IPS-20b (cell line): ENCODE results near the gene STX19.

Experiments
- H3K27ac ChIP-seq: one replicate; pipeline ENCODE4 v1.5.1; 2013; ENCODE audit warnings: low read length
- H3K27me3 ChIP-seq: 2 replicates; pipeline ENCODE4 v1.6.1; 2013; ENCODE audit warnings: mild to moderate bottlenecking, low read length, inconsistent platforms; ENCODE audit not compliant: insufficient read depth
- H3K36me3 ChIP-seq: 2 replicates; pipeline ENCODE4 v1.6.1; 2013; ENCODE audit warnings: low read depth, mild to moderate bottlenecking, inconsistent platforms, low read length, moderate library complexity; ENCODE audit not compliant: insufficient read depth
- H3K4me1 ChIP-seq: 2 replicates; pipeline ENCODE4 v1.6.1; 2013; ENCODE audit warnings: mild to moderate bottlenecking, control low read depth, inconsistent platforms, low read length, moderate library complexity; ENCODE audit not compliant: insufficient read depth
- H3K4me3 ChIP-seq: 2 replicates; pipeline ENCODE4 v1.5.1; 2013; ENCODE audit warnings: mild to moderate bottlenecking, low read length, inconsistent platforms
- H3K9ac ChIP-seq: 2 replicates; pipeline ENCODE4 v1.6.1; 2013; ENCODE audit warnings: low read depth, mild to moderate bottlenecking, inconsistent platforms, low read length, moderate library complexity
- H3K9me3 ChIP-seq: 2 replicates; pipeline ENCODE4 v1.6.1; 2013; ENCODE audit warnings: mild to moderate bottlenecking, low read depth, low read length, inconsistent platforms; ENCODE audit not compliant: insufficient read depth

The STX19 gene

GRCh38 chr3:94020293-94020692 is 8.1 kb downstream of the STX19 start:
- Histone ChIP-seq H3K36me3 (no peaks in the 10 kb centered on the region), H3K4me1 (no peaks in the 10 kb centered on the region), H3K27me3 (no peaks in the 10 kb centered on the region)

GRCh38 chr3:94019659-94020058 is 8.7 kb downstream of the STX19 start:
- Histone ChIP-seq H3K9me3 (no peaks in the 10 kb centered on the region), H3K4me1 (no peaks in the 10 kb centered on the region), H3K27me3 (no peaks in the 10 kb centered on the region), H3K27ac (no peak overlapping the region), H3K9ac (no peak overlapping the region), H3K4me3 (no peak overlapping the region), H3K36me3 (no peaks in the 10 kb centered on the region)

More at GRCh38 chr3:94020293-94020692, 8.1 kb downstream of the STX19 start:
- Histone ChIP-seq H3K9me3 (no peaks in the 10 kb centered on the region), H3K4me3 (no peak overlapping the region), H3K9ac (no peak overlapping the region), H3K27ac (no peak overlapping the region)

DNA sequence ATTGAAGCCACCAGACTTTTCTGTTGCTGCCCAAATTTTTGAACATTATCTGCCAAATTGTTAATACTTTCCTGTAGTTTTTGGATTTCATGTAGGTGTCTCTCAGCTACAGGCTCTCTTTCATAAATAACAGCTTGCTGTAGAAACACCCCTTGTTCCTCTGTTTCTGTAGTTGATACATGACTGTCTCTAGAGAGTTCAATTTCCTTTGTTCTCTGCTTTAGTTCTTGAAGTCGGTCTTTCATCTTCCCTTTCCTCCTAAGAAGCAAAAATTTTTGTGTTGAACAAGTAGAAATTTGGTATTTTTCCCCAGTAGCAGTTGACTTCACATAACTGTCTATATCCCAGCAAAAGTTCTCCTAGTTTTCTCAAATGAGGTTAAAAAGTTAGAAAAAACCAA is 13.4 kb downstream of the STX19 start:
- Histone ChIP-seq H3K9ac (no peak overlapping the region), H3K9me3 (no peaks in the 10 kb centered on the region), H3K27ac (no peak overlapping the region), H3K36me3 (no peaks in the 10 kb centered on the region), H3K4me1 (no peaks in the 10 kb centered on the region), H3K27me3 (no peaks in the 10 kb centered on the region), H3K4me3 (no peak overlapping the region)

DNA sequence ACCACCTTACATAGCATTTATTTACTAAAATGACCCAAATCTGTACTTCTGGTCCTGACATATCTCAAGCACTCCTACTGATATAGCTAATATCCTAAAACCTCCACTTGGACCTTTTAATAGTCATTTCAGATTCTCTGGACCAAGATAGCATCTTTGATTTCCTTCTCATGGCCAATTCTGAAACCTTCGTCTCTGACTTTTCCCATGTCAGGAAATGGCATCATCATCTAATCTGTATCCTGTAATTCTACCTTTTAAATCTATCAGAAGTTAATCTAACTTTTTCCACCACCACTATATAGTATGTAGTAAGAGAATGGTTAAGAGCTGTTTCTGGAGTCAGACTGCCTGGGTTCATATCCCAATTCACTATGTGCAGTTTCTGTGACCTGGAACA is 16.2 kb downstream of the STX19 start:
- H3K27me3 ChIP-seq, result no peaks in the 10 kb centered on the region
- H3K4me1 ChIP-seq, result no peaks in the 10 kb centered on the region
- no peak overlapping the region for H3K27ac ChIP-seq
- no peak overlapping the region for H3K4me3 ChIP-seq
- H3K9ac ChIP-seq, result no peak overlapping the region
- no peaks in the 10 kb centered on the region for H3K9me3 ChIP-seq
- H3K36me3 ChIP-seq, result no peaks in the 10 kb centered on the region

DNA sequence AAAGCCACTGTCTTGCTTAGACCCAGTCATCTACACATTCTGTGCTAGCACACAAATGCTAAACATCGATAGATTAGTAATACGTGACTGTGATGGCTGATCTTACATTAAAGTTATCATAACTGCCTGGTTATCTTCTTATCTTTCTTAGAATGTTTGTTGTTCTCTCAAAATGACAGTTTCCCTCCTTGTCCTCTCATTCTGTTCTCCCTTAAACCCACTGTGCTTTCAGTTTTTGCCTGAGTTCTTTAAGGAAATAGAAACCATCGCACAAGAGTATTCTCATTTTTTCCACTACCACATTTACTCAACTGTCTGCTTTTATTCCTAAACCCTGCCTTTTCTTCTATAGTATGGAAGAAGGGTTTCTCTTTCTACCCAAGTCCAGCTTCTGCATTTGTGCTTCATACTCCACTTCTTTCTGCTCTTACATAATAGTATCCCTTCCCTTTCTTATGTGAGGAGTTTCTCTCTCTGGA is 17.1 kb downstream of the STX19 start:
- Histone ChIP-seq H3K4me1 (no peaks in the 10 kb centered on the region), H3K27me3 (no peaks in the 10 kb centered on the region), H3K27ac (no peak overlapping the region), H3K36me3 (no peaks in the 10 kb centered on the region), H3K9ac (no peak overlapping the region), H3K4me3 (no peak overlapping the region), H3K9me3 (no peaks in the 10 kb centered on the region)

DNA sequence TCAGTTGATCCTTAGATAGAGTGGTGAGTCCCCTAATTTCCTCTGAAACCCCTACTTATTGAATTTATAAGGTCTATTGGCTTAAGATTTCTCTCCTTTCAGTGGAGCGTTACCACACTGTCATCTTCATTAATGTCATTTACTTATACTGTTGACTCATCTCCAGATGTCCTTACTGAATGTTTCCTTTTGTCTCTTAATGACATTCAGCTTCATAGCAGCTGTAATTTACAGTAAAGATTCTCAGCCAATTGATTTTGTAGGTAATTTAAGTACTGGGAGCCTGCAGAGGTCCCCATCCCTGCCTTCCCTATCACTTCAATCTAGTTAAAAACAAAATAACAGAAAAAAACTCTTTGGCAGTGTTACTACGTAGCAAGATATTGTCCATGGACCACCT is 18.8 kb downstream of the STX19 start:
- H3K27ac ChIP-seq, result no peak overlapping the region
- H3K36me3 ChIP-seq, result no peaks in the 10 kb centered on the region
- no peaks in the 10 kb centered on the region for H3K27me3 ChIP-seq

GRCh38 chr3:94008253-94008652 is 20.1 kb downstream of the STX19 start:
- Histone ChIP-seq H3K9me3 (no peaks in the 10 kb centered on the region), H3K27me3 (no peaks in the 10 kb centered on the region), H3K27ac (no peak overlapping the region), H3K36me3 (no peaks in the 10 kb centered on the region), H3K4me1 (no peaks in the 10 kb centered on the region), H3K9ac (no peak overlapping the region), H3K4me3 (no peak overlapping the region)

More for the DNA sequence above, 18.8 kb downstream of the STX19 start:
- Histone ChIP-seq H3K9me3 (no peaks in the 10 kb centered on the region), H3K4me3 (no peak overlapping the region), H3K9ac (no peak overlapping the region), H3K4me1 (no peaks in the 10 kb centered on the region)

DNA sequence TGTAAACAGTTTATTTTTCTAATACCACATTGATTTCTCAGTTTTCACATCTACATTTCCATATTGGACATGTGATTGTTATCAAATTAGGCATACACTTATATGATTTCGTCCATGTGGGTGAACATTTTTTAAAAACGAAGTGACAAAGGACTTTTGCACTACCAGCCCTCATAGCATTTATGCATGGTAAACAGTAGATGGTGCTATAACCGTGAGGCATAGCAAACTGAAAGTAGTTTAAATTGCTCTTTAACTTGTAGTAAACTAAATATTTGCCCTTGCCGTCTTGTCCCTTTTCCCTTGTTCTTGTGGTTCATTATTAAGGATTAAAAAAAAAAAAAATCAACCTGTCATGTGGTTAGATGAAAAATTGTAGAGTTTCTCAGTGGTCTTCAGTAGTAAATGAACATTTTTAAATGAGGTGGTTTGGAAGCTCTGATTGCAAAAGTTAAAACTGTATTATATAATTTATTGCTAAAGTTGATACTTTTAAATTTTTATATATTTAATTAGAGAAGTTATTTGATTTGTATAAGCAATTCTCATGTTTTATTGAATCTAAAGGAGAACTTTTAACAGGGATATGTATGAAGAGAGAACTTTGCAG is 24.0 kb downstream of the STX19 start:
- H3K36me3 ChIP-seq, result no peaks in the 10 kb centered on the region
- H3K27me3 ChIP-seq, result no peaks in the 10 kb centered on the region
- no peak overlapping the region for H3K27ac ChIP-seq
- H3K4me1 ChIP-seq, result no peaks in the 10 kb centered on the region
- no peak overlapping the region for H3K4me3 ChIP-seq
- H3K9ac ChIP-seq, result no peak overlapping the region
- H3K9me3 ChIP-seq, result no peaks in the 10 kb centered on the region

DNA sequence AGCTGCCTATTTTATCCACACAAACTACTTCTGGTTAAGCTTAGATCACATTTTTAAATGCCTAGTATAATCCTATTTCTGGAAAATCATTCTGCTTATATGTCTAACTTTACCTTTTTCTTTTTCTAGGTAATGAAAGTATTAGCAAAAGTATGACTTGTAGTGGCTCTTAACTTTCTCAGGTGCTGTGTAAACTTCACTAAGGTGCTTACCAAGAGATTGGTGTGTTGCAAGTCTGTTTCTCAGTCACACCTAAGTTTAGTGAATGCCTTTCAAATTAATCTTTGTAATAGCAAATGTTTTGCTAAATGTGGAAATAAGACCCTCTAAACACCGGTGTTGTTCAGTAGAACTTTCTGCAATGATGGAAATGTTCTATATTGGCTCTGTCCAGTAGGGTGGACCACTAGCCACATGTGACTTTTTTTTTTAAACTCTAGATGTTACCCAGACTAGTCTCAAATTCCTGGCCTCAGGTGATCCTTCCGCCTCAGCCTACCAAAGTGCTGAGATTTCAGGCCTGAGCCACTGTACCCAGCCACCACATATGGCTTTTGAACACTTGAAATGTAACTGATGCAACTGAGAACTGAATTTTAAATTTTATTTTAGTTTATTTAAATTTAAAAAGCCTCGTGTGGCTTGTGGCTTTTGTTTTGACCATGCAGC is 26.4 kb downstream of the STX19 start:
- Histone ChIP-seq H3K4me3 (no peak overlapping the region), H3K9me3 (no peaks in the 10 kb centered on the region), H3K36me3 (no peaks in the 10 kb centered on the region), H3K9ac (no peak overlapping the region), H3K27ac (no peak overlapping the region), H3K4me1 (no peaks in the 10 kb centered on the region), H3K27me3 (no peaks in the 10 kb centered on the region)

GRCh38 chr3:94001191-94001590 is 27.2 kb downstream of the STX19 start:
- Histone ChIP-seq H3K36me3 (no peaks in the 10 kb centered on the region), H3K27me3 (no peaks in the 10 kb centered on the region), H3K4me1 (no peaks in the 10 kb centered on the region), H3K9ac (no peak overlapping the region), H3K4me3 (no peak overlapping the region), H3K9me3 (no peaks in the 10 kb centered on the region), H3K27ac (no peak overlapping the region)

GRCh38 chr3:93994056-93994455 is 34.3 kb downstream of the STX19 start:
- no peaks in the 10 kb centered on the region for H3K27me3 ChIP-seq
- no peaks in the 10 kb centered on the region for H3K9me3 ChIP-seq
- H3K4me1 ChIP-seq, result no peaks in the 10 kb centered on the region
- H3K9ac ChIP-seq, result no peak overlapping the region
- H3K27ac ChIP-seq, result no peak overlapping the region
- no peaks in the 10 kb centered on the region for H3K36me3 ChIP-seq
- H3K4me3 ChIP-seq, result no peak overlapping the region

- H3K9ac ChIP-seq, result no peak overlapping the region
- H3K27ac ChIP-seq, result no peak overlapping the region
- no peak overlapping the region for H3K4me3 ChIP-seq
- H3K27me3 ChIP-seq, result no peaks in the 10 kb centered on the region
- no peaks in the 10 kb centered on the region for H3K36me3 ChIP-seq
- no peaks in the 10 kb centered on the region for H3K9me3 ChIP-seq
- no peaks in the 10 kb centered on the region; the same call in 1 of the 2 replicates for H3K4me1 ChIP-seq
Measured at GRCh38 chr3:93992207-93992606, 36.2 kb downstream of the STX19 start.
